ENCODE data around the gene PCDHGC5.

The PCDHGC5 gene

DNA sequence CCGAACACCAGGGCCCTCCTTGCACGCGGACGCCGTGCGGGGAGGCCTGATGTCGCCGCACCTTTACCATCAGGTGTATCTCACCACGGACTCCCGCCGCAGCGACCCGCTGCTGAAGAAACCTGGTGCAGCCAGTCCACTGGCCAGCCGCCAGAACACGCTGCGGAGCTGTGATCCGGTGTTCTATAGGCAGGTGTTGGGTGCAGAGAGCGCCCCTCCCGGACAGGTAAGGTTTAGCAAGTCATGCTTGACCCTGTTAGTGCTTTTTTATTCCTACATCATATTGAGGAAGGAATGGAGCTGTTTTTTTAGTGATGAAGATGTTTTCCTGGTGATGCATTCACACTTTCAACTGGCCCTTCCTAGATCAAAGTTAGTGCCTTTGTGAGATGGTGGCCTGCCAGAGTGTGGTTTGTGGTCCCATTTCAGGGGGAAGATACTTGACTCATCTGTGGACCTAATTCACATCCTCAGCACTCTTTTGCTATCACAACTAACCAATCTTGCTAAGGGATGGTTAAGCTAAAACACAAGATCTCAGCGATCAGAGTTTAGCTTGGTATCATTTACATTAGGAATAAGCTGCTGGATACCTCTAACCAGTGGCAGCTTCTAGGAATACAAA, 10.4 kb upstream of the PCDHGC5 start:
- Histone ChIP-seq H3K27ac (ENCODE audit: low read length) (no peak overlapping the region), H3K9me2 (replicated peaks; ENCODE audit: insufficient read depth, low read length) (no peaks in the 10 kb centered on the region), H3K4me2 (ENCODE audit: low read depth, low read length) (no peak overlapping the region), H2AFZ (ENCODE audit: low read length) (no peak overlapping the region), H3K9ac (ENCODE audit: low read length) (no peak overlapping the region), H4K20me1 (ENCODE audit: insufficient read depth, low read length) (no peaks in the 10 kb centered on the region), H3K27me3 (replicated peaks; ENCODE audit: insufficient read depth, low read length) (no peaks in the 10 kb centered on the region), H3K4me3 (ENCODE audit: low read length) (no peak overlapping the region), H3K9me3 (replicated peaks; ENCODE audit: insufficient read depth, low read length) (no peaks in the 10 kb centered on the region), H3K79me2 (ENCODE audit: low read length) (no peaks in the 10 kb centered on the region), H3K36me3 (replicated peaks; ENCODE audit: insufficient read depth, low read length) (no peaks in the 10 kb centered on the region), H3F3A (ENCODE audit: insufficient read depth, low read length) (no peaks in the 10 kb centered on the region), H3K4me1 (ENCODE audit: low read length) (peaks cover 5% of the 10 kb centered on the region)
- TF ChIP-seq, protein P1, sequence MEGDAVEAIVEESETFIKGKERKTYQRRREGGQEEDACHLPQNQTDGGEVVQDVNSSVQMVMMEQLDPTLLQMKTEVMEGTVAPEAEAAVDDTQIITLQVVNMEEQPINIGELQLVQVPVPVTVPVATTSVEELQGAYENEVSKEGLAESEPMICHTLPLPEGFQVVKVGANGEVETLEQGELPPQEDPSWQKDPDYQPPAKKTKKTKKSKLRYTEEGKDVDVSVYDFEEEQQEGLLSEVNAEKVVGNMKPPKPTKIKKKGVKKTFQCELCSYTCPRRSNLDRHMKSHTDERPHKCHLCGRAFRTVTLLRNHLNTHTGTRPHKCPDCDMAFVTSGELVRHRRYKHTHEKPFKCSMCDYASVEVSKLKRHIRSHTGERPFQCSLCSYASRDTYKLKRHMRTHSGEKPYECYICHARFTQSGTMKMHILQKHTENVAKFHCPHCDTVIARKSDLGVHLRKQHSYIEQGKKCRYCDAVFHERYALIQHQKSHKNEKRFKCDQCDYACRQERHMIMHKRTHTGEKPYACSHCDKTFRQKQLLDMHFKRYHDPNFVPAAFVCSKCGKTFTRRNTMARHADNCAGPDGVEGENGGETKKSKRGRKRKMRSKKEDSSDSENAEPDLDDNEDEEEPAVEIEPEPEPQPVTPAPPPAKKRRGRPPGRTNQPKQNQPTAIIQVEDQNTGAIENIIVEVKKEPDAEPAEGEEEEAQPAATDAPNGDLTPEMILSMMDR (IDR thresholded peaks at IDR 0.05; ENCODE audit: low read length), result no peak
- no peak for TF ChIP-seq EZH2phosphoT487 (IDR thresholded peaks at IDR 0.05; ENCODE audit: low read length)
- no peak for TF ChIP-seq EZH2 (optimal IDR thresholded peaks at IDR 0.05; ENCODE audit: low read depth, low read length)
- DNase-seq, result no peak

DNA sequence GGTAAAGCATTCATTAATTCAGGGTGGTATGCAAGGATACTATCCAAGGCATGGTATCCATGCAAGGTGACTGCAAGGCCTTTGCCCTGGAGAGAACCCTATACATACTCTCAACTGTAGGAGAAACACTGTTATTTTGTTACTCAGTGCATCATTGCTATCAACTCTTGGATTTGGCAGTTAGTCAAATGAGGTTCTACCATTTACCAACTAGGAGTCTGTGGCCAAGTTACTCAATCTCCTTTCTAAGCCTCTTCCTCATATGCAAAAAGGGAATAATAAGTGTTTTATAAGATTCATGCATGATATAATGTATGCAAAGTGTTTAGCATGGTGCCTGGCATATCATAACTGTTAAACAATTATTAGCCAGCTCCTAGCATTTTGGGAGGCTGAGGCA, 9.1 kb upstream of the PCDHGC5 start:
- no peak overlapping the region for H3K4me3 ChIP-seq (ENCODE audit: low read length)
- H4K20me1 ChIP-seq (ENCODE audit: insufficient read depth, low read length), result no peaks in the 10 kb centered on the region
- H3F3A ChIP-seq (ENCODE audit: insufficient read depth, low read length), result no peaks in the 10 kb centered on the region
- H3K27me3 ChIP-seq (replicated peaks; ENCODE audit: insufficient read depth, low read length), result no peaks in the 10 kb centered on the region
- H3K27ac ChIP-seq (ENCODE audit: low read length), result no peak overlapping the region
- TF ChIP-seq, protein P1 (IDR thresholded peaks at IDR 0.05; ENCODE audit: low read length), result no peak
- TF ChIP-seq EZH2 (optimal IDR thresholded peaks at IDR 0.05; ENCODE audit: low read depth, low read length) (no peak), EZH2phosphoT487 (IDR thresholded peaks at IDR 0.05; ENCODE audit: low read length) (no peak)
- H3K36me3 ChIP-seq (replicated peaks; ENCODE audit: insufficient read depth, low read length), result no peaks in the 10 kb centered on the region
- no peaks in the 10 kb centered on the region for H3K9me2 ChIP-seq (replicated peaks; ENCODE audit: insufficient read depth, low read length)
- no peak overlapping the region for H3K4me2 ChIP-seq (ENCODE audit: low read depth, low read length)
- H2AFZ ChIP-seq (ENCODE audit: low read length), result no peak overlapping the region
- H3K4me1 ChIP-seq (ENCODE audit: low read length), result peaks cover 5% of the 10 kb centered on the region
- no peaks in the 10 kb centered on the region for H3K9me3 ChIP-seq (replicated peaks; ENCODE audit: insufficient read depth, low read length)
- H3K79me2 ChIP-seq (ENCODE audit: low read length), result no peaks in the 10 kb centered on the region
- no peak for DNase-seq
- no peak overlapping the region for H3K9ac ChIP-seq (ENCODE audit: low read length)

DNA sequence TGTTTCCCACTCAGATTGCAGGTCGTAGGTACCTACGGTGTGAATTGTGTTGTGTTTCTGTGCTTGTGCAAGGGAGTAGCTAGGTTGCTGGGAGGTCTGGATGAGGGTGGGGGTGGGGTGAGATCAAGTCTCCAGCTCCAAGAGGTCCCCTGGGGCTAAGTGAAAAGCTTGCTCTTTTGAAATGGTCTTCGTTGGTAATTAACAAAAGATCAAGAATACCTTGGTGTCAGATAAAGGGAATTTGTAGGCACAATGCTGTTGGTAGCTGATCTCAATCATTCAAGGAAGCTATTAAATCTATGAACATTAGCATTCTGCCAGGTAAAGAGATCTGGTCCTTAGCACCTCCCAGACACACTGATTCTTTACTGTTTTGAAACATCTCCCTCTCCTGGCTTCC, 5.0 kb upstream of the PCDHGC5 start:
- no peak overlapping the region for H3K9ac ChIP-seq (ENCODE audit: low read length)
- no peaks in the 10 kb centered on the region for H3K79me2 ChIP-seq (ENCODE audit: low read length)
- H3K4me2 ChIP-seq (ENCODE audit: low read depth, low read length), result no peak overlapping the region

More for the DNA sequence above, 5.0 kb upstream of the PCDHGC5 start:
- no peaks in the 10 kb centered on the region for H3K9me3 ChIP-seq (replicated peaks; ENCODE audit: insufficient read depth, low read length)
- no peak overlapping the region for H3K27ac ChIP-seq (ENCODE audit: low read length)
- no peaks in the 10 kb centered on the region for H3K9me2 ChIP-seq (replicated peaks; ENCODE audit: insufficient read depth, low read length)
- no peaks in the 10 kb centered on the region for H3K27me3 ChIP-seq (replicated peaks; ENCODE audit: insufficient read depth, low read length)
- no peaks in the 10 kb centered on the region for H3F3A ChIP-seq (ENCODE audit: insufficient read depth, low read length)
- H4K20me1 ChIP-seq (ENCODE audit: insufficient read depth, low read length), result no peaks in the 10 kb centered on the region
- TF ChIP-seq EZH2phosphoT487 (IDR thresholded peaks at IDR 0.05; ENCODE audit: low read length) (no peak), EZH2 (optimal IDR thresholded peaks at IDR 0.05; ENCODE audit: low read depth, low read length) (no peak)
- TF ChIP-seq, protein P1 (IDR thresholded peaks at IDR 0.05; ENCODE audit: low read length), result no peak
- H3K36me3 ChIP-seq (replicated peaks; ENCODE audit: insufficient read depth, low read length), result no peaks in the 10 kb centered on the region
- H2AFZ ChIP-seq (ENCODE audit: low read length), result no peak overlapping the region
- H3K4me1 ChIP-seq (ENCODE audit: low read length), result no peaks in the 10 kb centered on the region
- H3K4me3 ChIP-seq (ENCODE audit: low read length), result no peak overlapping the region
- DNase-seq, result no peak

Data from MM.1S (cell line).